Activated T-helper 1 cell treated with anti-CD3 and anti-CD28 coated beads, Interleukin-12 subunit alpha, Interleukin-12 subunit beta, Interleukin-2, Interleukin-4 antibody, amounts not matched to agents 30 ng/mL and 10 ng/mL and 1 ng/mL, durations not matched to agents 14 hours and 24 hours and 36 hours (primary cell): ENCODE data around the gene JADE1. TPM values are rescaled to one million over a fixed set of nuclear protein-coding genes. Genes with fewer than 3 reads are reported as not detected.

Source experiments
- DNase-seq: peaks from one replicate; pipeline ENCODE4 v3.0.0; 2021; ENCODE audit warnings: low spot score
- H3K27ac Mint-ChIP-seq: one replicate; pipeline ENCODE4 v1.8.0; 2021; ENCODE audit warnings: mild to moderate bottlenecking, mixed read lengths
- H3K27me3 Mint-ChIP-seq: one replicate; pipeline ENCODE4 v1.8.0; 2022; ENCODE audit warnings: mild to moderate bottlenecking, moderate library complexity, mixed read lengths; ENCODE audit not compliant: insufficient read depth
- H3K36me3 Mint-ChIP-seq: one replicate; pipeline ENCODE4 v1.8.0; 2021; ENCODE audit warnings: low read depth, mixed read lengths
- H3K4me1 Mint-ChIP-seq: one replicate; pipeline ENCODE4 v1.8.0; 2021; ENCODE audit warnings: low read depth, mixed read lengths
- H3K4me3 Mint-ChIP-seq: one replicate; pipeline ENCODE4 v1.8.0; 2021; ENCODE audit warnings: mild to moderate bottlenecking, moderate library complexity, mixed read lengths
- H3K9me3 Mint-ChIP-seq: one replicate; pipeline ENCODE4 v1.8.0; 2021; ENCODE audit warnings: mixed read lengths
- intact Hi-C: fragments of 100-400 bp; cut with micrococcal nuclease; formaldehyde crosslinking; loops from one replicate; pipeline ENCODE4 v1.15.1; 2024
- total RNA-seq: library from RNA; stranded (reverse); gene quantifications from 2 replicates; pipeline ENCODE4 v1.2.3, GENCODE V29; 2022

Gene JADE1
- total RNA-seq, 1 donor from 2014 or later = 42.4 TPM

DNA sequence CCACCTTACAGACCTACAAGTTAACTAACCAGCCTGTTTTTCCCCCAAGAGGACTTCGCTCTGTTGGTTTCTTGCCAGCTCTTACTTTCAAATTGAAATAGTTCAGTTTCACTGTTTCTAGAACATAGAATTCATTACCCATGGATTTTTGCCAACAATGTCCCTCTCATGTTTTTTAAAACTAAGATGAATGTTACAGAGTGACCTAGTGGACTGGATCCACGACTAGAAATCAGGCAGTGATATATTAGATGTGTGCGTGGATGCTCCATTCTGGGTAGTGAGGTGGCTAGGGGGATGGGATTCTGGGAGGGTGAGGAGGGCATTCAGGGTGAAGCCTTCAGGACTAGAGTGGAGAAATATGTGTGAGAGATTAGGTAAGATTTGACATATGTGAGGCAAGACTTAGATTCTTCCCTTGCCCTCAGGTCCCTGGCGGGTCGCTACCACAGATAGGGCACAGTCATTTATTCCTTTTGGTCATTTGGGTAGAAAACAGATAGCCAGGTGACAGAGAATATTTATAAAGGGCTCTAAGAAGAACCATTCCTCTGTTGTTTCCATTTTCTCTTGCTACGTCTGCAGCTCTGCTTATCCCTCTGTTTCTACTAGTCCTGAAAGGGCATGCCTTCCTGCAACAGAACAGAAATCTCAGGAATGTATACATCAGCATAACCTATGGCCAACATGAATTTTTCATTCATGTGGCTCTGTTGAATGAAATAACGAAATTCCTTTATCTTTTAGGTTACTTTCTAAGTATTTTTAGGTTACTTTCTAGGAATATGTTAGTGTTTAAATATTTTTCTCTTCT, 15.4 kb upstream of the JADE1 start:
- Mint-ChIP-seq H3K27ac (no peak overlapping the region), H3K27me3 (peaks cover 2% of the 10 kb centered on the region), H3K4me1 (no peaks in the 10 kb centered on the region), H3K4me3 (no peak overlapping the region), H3K36me3 (no peaks in the 10 kb centered on the region), H3K9me3 (no peaks in the 10 kb centered on the region)
- DNase-seq = no peak
- intact Hi-C loops = no loop called here

- Mint-ChIP-seq H3K4me1 (no peaks in the 10 kb centered on the region), H3K9me3 (no peaks in the 10 kb centered on the region), H3K27ac (no peak overlapping the region), H3K4me3 (no peak overlapping the region), H3K36me3 (no peaks in the 10 kb centered on the region), H3K27me3 (peaks cover 2% of the 10 kb centered on the region)
- intact Hi-C loops = no loop called here
- DNase-seq = no peak
Observed at GRCh38 chr4:128796934-128797333, 12.6 kb upstream of the JADE1 start.

GRCh38 chr4:128800284-128800683, 9.2 kb upstream of the JADE1 start:
- H3K4me3 Mint-ChIP-seq = no peak overlapping the region
- peaks cover 2% of the 10 kb centered on the region for H3K27me3 Mint-ChIP-seq
- intact Hi-C loops = no loop called here
- DNase-seq = no peak
- peaks cover 13% of the 10 kb centered on the region for H3K4me1 Mint-ChIP-seq
- no peaks in the 10 kb centered on the region for H3K9me3 Mint-ChIP-seq
- H3K27ac Mint-ChIP-seq = no peak overlapping the region
- no peaks in the 10 kb centered on the region for H3K36me3 Mint-ChIP-seq

- Mint-ChIP-seq H3K9me3 (no peaks in the 10 kb centered on the region), H3K27ac (no peak overlapping the region), H3K4me3 (no peak overlapping the region), H3K27me3 (peaks cover 2% of the 10 kb centered on the region), H3K4me1 (peaks cover 13% of the 10 kb centered on the region), H3K36me3 (no peaks in the 10 kb centered on the region)
- no peak for DNase-seq
- intact Hi-C loops = no loop called here
Observed at GRCh38 chr4:128800701-128801284, 8.7 kb upstream of the JADE1 start.

- Mint-ChIP-seq H3K4me1 (peaks cover 13% of the 10 kb centered on the region), H3K27me3 (no peaks in the 10 kb centered on the region), H3K36me3 (no peaks in the 10 kb centered on the region), H3K27ac (peak overlapping the region; percentile 0), H3K4me3 (no peak overlapping the region), H3K9me3 (no peaks in the 10 kb centered on the region)
- no peak for DNase-seq
- intact Hi-C loops = no loop called here
Observed at GRCh38 chr4:128802680-128803628, 6.5 kb upstream of the JADE1 start.

DNA sequence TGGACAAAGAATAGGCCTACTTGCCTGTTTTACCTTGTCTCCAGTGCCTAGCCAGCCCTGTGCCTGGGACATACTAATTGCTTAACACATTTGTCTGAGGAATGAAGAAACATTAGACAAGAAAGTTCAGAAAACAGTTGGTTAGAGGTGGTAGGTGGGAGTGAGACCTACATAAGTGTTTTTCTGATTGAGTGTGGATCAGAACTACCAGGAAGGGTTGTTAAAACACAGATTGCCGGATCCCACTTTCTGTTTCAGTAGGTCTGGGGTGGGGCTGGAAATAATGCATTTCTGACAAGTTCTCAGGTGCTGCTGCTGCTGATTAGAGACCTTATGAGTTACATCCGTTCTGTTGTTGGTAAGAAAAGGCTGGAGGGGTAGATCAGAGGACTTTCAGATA, 5.7 kb upstream of the JADE1 start:
- Mint-ChIP-seq H3K27me3 (no peaks in the 10 kb centered on the region), H3K9me3 (no peaks in the 10 kb centered on the region), H3K27ac (peak overlapping the region; percentile 0), H3K4me3 (no peak overlapping the region), H3K36me3 (no peaks in the 10 kb centered on the region), H3K4me1 (peaks cover 13% of the 10 kb centered on the region)
- intact Hi-C loops = no loop called here
- DNase-seq = no peak

DNA sequence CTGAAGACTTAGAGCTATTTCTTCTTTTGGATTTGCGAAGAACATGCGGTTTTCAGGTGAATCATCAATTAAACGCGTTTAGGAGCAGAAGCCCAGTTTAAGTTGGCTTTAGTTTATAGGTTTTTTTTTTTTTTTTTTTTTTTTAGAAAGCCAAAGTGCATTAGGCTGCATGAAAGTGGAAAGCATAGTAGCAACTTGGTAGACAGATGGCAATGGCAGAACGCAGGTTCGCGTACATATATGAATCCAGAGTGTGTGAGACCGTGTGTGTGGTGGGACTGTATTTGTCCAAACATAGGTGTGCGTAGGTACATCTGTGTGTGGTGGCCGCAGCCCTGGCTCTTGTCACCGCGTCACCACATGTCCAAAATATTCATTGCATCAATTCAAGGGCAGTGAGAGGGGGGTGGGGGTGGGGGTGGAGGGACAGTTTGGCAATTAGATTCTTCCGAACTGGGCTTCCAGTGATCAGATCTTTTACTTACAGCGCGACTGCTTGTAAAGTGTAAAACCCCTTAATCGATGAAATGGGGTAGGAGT, 901 bp downstream of the JADE1 start:
- Mint-ChIP-seq H3K36me3 (peaks cover 2% of the 10 kb centered on the region), H3K4me3 (peak overlapping the region; percentile 99), H3K9me3 (no peaks in the 10 kb centered on the region), H3K27me3 (no peaks in the 10 kb centered on the region), H3K4me1 (peaks cover 21% of the 10 kb centered on the region), H3K27ac (peak overlapping the region; percentile 100)
- no peak for DNase-seq
- intact Hi-C loops = loop anchor here (1.0 to 5.0 kb wide), 4 partner anchors 283 to 1028 kb away; partner anchors contain the start of genes HSPA4L, PLK4 and SCLT1

DNA sequence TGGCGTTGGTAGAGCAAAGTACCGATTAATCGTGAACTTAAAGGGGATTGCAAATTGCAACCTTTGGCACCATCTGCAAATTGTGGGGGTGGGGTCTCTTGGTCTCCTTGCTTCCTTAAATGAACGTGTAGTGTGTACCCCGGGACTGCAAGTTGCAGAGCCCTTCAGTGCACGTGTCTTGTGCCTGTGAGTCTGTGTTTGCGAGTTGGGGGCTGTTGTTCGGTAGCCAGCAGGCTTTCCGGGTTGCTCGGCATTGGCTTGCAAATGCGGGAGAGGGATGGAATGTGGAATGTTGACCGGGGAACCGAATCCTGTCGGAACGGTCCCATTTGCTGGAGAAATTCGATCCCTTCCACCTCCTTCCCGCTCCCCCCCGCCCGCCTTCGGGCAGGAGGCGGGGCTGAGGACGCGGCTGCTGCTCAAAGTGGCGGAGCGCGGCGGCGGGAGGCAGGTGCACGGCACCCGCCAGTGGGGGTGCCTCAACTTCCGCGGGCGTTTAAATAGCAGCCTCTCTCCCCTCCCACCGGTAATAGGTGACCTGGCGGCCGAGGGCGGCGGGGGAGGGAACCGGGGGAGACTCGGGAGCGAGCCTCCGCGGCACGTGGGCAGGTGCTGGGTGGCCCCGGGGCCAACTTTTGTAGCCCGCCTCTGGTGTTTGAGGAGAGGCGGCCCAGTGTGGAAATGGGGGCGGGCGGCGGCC, 1.5 kb downstream of the JADE1 start:
- Mint-ChIP-seq H3K36me3 (peaks cover 2% of the 10 kb centered on the region), H3K4me1 (peaks cover 26% of the 10 kb centered on the region), H3K27me3 (no peaks in the 10 kb centered on the region), H3K9me3 (no peaks in the 10 kb centered on the region), H3K27ac (peak overlapping the region; percentile 100), H3K4me3 (peak overlapping the region; percentile 99)
- DNase-seq = peak; percentile 76
- intact Hi-C loops = loop anchor here (1.0 to 5.0 kb wide), 7 partner anchors 282 to 1029 kb away; partner anchors contain the start of genes ABHD18, HSPA4L, LARP1B and MFSD8

GRCh38 chr4:128811571-128812441, 2.3 kb downstream of the JADE1 start:
- Mint-ChIP-seq H3K9me3 (no peaks in the 10 kb centered on the region), H3K36me3 (peaks cover 8% of the 10 kb centered on the region), H3K27ac (peak overlapping the region; percentile 89), H3K27me3 (no peaks in the 10 kb centered on the region), H3K4me3 (peak overlapping the region; percentile 99), H3K4me1 (peaks cover 32% of the 10 kb centered on the region)
- peak; percentile 83 for DNase-seq
- intact Hi-C loops = loop anchor here (1.0 to 5.0 kb wide), 6 partner anchors 295 to 1030 kb away; partner anchors contain the start of genes ABHD18, HSPA4L, LARP1B and MFSD8

GRCh38 chr4:128812442-128813235, 3.1 kb downstream of the JADE1 start:
- Mint-ChIP-seq H3K27me3 (no peaks in the 10 kb centered on the region), H3K36me3 (peaks cover 8% of the 10 kb centered on the region), H3K27ac (peak overlapping the region; percentile 65), H3K4me3 (peak overlapping the region; percentile 80), H3K4me1 (peaks cover 32% of the 10 kb centered on the region), H3K9me3 (no peaks in the 10 kb centered on the region)
- peak; percentile 37 for DNase-seq
- intact Hi-C loops = loop anchor here (5.0 kb wide), 2 partner anchors 295 to 1030 kb away; partner anchors contain the start of gene HSPA4L
